HG03025 (cell line): Measurements from ENCODE around the gene TAS2R38.
"Not testable (repeated sequence)": the region's sequence is repeated elsewhere in the genome, so short reads cannot be mapped to it uniquely, and the experiment has no call there.

ENCODE experiments used
- ATAC-seq: cut with Tn5 transposase; IDR thresholded peaks from one replicate; pipeline ENCODE4 v1.9.1; 2021; ENCODE audit warnings: mild to moderate bottlenecking, moderate library complexity; ENCODE audit not compliant: unreplicated experiment, low FRiP score

TAS2R38 gene

DNA sequence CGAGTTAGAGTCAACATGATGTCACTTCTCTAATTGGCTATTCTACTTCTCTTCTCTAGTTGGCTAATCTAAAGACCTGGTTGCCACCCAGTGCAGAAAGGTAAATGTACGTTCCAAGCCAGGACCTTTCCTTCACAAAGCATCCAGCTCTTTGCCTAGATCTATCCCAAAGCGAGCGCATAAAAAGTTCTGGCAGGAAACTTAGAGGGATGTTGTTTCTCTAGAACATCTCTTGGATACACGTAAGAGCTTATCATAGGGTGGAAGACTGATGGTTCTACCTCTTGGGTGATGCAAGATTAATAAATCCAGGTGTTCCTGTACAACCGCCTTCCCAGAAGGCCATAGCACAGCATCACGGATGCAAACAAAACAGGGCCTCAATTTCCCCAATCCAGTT, at the start of gene TAS2R38:
Gene TAS2R38, minus strand, starts transcription at position 101 of the 400 bp plus-strand sequence. Its CDS starts 84 bp downstream, at position 17.
- ATAC-seq = no peak

- no peak for ATAC-seq
Observed at GRCh38 chr7:142018154-142018553, 44.6 kb upstream of the TAS2R38 start.

- no peak for ATAC-seq
Observed at GRCh38 chr7:142017451-142017850, 43.9 kb upstream of the TAS2R38 start.

- no peak for ATAC-seq
Observed at GRCh38 chr7:142012825-142013511, 39.4 kb upstream of the TAS2R38 start.

DNA sequence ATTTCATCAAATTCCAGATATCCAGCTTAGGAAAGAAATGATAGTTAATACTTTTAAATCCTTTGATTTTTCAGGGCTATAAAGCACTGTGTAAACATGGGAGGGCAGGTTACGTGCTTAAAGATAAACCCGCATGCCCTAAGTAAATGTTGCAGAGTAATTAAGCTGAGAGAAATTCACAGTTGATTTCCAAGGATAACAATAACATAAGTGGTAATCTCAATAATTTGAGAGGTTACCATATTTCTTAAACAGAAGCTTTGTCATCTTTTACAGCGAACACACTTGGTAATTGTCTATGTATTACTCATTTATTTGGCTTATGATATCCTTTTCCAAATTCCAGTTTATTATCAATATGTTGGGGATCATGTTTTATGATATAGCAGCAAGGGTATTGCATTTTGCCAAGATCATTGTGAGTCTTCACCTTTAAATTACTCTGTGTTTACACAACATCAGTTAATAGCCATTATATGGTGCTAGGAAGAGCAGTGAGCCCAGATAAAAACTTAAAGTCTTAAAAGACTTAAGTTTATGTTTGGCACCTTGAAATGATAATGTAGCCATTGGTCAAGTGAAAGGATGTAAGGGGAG, 37.5 kb upstream of the TAS2R38 start:
- no peak for ATAC-seq

GRCh38 chr7:142009187-142009586, 35.6 kb upstream of the TAS2R38 start:
- ATAC-seq = no peak

- no peak for ATAC-seq
Observed at GRCh38 chr7:142006577-142006976, 33.0 kb upstream of the TAS2R38 start.

DNA sequence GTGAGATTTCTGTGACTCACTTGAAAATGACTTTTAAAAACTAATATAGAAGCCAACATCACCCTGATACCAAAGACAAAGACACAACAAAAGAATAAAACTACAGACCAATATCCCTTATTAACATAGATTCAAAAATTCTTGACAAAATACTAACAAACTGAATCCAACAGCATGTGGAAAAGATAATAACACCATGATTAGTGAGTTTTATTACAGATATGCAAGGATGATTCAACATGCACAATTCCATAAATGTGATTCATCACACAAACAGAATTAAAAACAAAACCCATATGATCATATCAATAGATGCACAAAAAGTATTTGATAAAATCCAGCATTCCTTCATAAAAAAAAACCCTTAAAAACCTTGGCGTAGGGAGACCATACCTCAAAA, 28.6 kb upstream of the TAS2R38 start:
- ATAC-seq = no peak

GRCh38 chr7:142001163-142001874, 27.7 kb upstream of the TAS2R38 start:
- ATAC-seq = no peak

- ATAC-seq = no peak
Observed at GRCh38 chr7:142000244-142000643, 26.7 kb upstream of the TAS2R38 start.

GRCh38 chr7:141999058-141999623, 25.6 kb upstream of the TAS2R38 start:
- no peak for ATAC-seq

DNA sequence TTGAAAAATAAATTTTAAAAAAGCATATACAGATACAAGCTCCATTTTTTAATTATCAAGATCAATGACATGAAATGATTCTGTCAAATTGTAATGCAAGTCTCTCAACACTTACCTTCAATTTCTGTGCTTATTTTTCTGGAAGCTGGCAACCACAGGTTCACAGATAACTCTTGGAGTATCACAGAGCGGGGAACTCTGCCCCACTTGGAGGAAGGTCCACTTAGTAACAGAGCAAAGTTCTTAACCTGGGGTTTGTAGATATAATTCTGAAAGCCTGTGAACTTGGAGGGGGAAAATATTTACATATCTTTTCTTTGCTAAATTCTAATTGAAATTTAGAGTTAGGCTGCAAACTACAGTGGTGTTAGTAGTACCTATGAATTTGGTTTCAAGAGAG, 19.8 kb upstream of the TAS2R38 start:
- ATAC-seq = no peak

DNA sequence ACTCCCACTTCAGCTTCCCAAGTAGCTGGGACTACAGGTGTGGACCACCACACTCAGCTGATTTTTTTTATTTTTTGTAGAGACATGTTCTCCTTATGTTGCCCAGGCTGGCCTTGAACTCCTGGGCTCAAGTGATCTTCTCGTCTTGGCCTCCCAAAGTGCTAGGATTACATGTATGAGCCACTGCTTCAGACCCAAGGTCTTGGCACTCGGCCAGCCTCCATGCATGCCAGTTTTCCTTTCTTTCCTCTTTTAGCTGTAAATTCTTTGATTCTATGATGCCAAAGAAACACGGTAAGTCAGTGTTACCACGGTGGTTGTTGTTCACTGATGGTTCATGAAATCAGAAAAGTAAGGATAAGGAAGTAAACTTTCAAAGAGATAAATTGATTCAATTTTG, 19.1 kb upstream of the TAS2R38 start:
- no peak for ATAC-seq

GRCh38 chr7:141992156-141992555, 18.6 kb upstream of the TAS2R38 start:
- ATAC-seq = no peak

- no peak for ATAC-seq
Observed at GRCh38 chr7:141991140-141991539, 17.6 kb upstream of the TAS2R38 start.

- no peak for ATAC-seq
Observed at GRCh38 chr7:141990011-141990725, 16.6 kb upstream of the TAS2R38 start.

GRCh38 chr7:141987803-141988202, 14.2 kb upstream of the TAS2R38 start:
- not testable (repeated sequence) for ATAC-seq

DNA sequence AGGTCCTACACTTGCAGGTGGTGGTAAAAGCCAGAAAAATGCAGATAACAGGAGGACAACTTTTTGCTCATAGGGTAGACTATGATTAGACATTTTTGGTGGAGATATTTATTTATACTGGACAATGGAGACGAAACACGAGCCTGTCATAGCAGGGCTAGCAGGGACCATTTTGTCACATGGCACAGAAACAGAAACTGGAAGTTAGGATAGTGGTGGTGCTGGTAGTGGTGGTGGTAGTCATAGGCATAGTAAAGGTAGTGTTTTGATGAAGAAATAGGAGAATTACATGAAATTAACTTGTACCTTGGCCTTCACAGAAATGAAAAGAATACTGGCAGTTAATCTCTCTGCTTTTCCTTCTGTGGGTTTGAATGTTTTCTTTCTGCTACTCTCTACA, 13.3 kb upstream of the TAS2R38 start:
- no peak for ATAC-seq

GRCh38 chr7:141985926-141986325, 12.4 kb upstream of the TAS2R38 start:
- ATAC-seq = not testable (repeated sequence)

DNA sequence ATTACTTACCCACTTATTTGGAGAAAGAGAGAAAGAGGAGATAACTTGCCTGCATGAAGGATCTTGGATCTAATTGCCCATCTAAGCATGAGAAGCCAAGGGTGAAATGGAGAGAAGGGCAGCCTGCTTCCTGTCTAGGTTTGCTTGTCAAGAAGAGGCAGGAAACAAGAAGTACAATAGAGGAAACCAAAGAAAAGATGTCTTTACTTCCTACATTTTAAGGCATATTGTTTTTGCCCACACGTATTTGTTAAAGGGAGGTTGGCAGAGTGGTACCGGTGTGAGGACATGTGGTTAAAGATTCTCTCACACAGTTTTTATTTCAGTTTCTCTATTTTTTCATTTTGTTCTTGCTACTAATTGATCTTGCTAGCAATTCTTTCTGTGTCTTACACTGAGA, 6.0 kb upstream of the TAS2R38 start:
- ATAC-seq = no peak

DNA sequence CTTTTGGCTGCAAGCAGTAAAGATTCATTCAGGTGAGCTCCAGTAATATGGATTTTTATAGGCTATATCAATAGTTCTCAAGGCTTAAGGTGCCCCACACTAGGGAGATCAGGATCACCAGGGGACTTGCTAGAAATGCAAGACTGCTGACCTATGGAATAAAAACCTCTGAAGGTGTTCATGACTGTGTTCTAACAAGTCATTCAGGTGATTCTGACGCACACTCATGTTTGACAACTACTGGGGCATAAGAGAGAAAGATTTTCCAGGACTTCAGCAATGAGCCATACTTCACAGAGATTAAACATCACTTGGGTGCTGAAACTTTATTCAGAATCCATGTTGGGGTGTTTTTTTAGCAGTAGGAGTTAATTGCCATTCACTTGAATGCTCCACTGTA, 4.8 kb upstream of the TAS2R38 start:
- ATAC-seq = no peak
